ENCODE results near the gene KMT2E.
A peak's percentile ranks its signal among the peaks of the same experiment; 100 is the strongest.

The KMT2E gene

DNA sequence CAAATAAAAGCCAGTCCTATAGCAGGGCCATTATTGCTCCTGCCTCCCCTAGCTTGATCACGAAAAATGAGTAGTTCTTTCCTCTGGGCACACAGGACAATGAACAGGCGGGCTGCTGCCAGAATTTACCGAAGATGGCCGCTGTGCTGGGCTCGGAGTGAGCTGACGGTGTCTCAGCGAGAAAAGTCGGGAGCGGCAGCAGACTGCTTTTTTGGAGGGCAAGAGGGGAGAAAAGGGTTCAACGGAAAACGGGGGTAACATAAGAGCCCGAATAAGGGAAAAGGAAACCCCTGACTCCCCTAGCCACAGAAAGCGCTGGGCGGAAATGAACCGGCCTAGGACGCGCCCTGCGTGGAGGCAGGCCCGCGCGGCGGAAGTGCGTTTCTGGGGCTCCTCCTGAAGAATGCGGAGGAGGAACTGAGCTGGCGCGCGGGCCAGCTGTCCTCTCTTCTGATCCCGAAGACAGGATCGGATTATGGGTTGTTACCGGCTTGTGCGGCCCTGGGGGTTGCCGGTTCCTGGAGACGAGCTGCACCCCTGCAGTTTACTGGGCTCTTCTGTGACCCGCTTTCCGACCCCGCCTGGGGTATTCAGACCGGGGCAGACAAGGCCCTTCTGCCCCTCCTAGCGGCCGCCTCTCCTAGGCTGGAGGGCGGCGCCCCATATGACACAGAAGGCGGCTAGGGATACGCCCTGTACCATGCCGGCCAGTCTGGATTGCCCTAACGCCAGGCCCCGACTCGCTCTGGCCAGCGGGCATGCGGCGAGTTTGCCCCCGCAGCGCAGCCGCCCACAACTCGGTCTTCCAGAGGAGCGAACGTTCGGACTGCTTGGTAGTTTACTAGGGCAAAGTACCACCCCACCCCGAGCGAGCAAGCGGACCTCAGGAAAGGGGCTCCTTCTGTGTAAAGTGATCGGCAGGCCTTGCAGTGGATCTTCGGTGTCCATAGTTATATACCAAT lies 30.1 kb upstream of the KMT2E start (continued):
- no peak for TF ChIP-seq BCL11B (tag by site-specific recombination; IDR thresholded peaks at IDR 0.05; ENCODE audit: low read depth)
- TF ChIP-seq, protein P1, sequence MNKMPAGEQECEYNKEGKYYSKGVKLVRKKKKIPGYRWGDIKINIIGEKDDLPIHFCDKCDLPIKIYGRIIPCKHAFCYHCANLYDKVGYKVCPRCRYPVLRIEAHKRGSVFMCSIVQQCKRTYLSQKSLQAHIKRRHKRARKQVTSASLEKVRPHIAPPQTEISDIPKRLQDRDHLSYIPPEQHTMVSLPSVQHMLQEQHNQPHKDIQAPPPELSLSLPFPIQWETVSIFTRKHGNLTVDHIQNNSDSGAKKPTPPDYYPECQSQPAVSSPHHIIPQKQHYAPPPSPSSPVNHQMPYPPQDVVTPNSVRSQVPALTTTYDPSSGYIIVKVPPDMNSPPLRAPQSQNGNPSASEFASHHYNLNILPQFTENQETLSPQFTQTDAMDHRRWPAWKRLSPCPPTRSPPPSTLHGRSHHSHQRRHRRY (tag by site-specific recombination; IDR thresholded peaks at IDR 0.05), result no peak
- peak; percentile 35; the same call in 1 of the 2 replicates for TF ChIP-seq YY2 (tag by site-specific recombination; IDR thresholded peaks at IDR 0.05)
- 0 out of 2 replicates have a peak, but pooled peaks have one; percentile 29 for TF ChIP-seq MYNN (tag by site-specific recombination; IDR thresholded peaks at IDR 0.05; ENCODE audit: borderline replicate concordance)
- no peak for TF ChIP-seq PRDM1 (tag by site-specific recombination; IDR thresholded peaks at IDR 0.05)
- no peak for TF ChIP-seq ZNF37A (tag by site-specific recombination; IDR thresholded peaks at IDR 0.05)
- TF ChIP-seq, protein P2, sequence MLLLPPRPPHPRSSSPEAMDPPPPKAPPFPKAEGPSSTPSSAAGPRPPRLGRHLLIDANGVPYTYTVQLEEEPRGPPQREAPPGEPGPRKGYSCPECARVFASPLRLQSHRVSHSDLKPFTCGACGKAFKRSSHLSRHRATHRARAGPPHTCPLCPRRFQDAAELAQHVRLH (tag by site-specific recombination; IDR thresholded peaks at IDR 0.05), result 0 out of 2 replicates have a peak, but pooled peaks have one; percentile 51
- no peak for TF ChIP-seq ZNF830 (tag by site-specific recombination; IDR thresholded peaks at IDR 0.05; ENCODE audit: low read depth)
- peak; percentile 95 for TF ChIP-seq ZNF335 (tag by site-specific recombination; conservative IDR thresholded peaks at IDR 0.05)
- TF ChIP-seq, protein P3, sequence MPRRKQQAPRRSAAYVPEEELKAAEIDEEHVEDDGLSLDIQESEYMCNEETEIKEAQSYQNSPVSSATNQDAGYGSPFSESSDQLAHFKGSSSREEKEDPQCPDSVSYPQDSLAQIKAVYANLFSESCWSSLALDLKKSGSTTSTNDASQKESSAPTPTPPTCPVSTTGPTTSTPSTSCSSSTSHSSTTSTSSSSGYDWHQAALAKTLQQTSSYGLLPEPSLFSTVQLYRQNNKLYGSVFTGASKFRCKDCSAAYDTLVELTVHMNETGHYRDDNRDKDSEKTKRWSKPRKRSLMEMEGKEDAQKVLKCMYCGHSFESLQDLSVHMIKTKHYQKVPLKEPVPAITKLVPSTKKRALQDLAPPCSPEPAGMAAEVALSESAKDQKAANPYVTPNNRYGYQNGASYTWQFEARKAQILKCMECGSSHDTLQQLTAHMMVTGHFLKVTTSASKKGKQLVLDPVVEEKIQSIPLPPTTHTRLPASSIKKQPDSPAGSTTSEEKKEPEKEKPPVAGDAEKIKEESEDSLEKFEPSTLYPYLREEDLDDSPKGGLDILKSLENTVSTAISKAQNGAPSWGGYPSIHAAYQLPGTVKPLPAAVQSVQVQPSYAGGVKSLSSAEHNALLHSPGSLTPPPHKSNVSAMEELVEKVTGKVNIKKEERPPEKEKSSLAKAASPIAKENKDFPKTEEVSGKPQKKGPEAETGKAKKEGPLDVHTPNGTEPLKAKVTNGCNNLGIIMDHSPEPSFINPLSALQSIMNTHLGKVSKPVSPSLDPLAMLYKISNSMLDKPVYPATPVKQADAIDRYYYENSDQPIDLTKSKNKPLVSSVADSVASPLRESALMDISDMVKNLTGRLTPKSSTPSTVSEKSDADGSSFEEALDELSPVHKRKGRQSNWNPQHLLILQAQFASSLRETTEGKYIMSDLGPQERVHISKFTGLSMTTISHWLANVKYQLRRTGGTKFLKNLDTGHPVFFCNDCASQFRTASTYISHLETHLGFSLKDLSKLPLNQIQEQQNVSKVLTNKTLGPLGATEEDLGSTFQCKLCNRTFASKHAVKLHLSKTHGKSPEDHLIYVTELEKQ (tag by site-specific recombination; IDR thresholded peaks at IDR 0.05; ENCODE audit: borderline replicate concordance), result 0 out of 2 replicates have a peak, but pooled peaks have one; percentile 43
- no peak for TF ChIP-seq RBAK (tag by site-specific recombination; IDR thresholded peaks at IDR 0.05)
- TF ChIP-seq ZNF341 (tag by site-specific recombination; IDR thresholded peaks at IDR 0.05; ENCODE audit: low read depth), result peak; percentile 94
- no peak; the same call in none of the 2 replicates for TF ChIP-seq ZNF2 (tag by site-specific recombination; IDR thresholded peaks at IDR 0.05)
- peak; percentile 88 for TF ChIP-seq BCL11A (tag by site-specific recombination; IDR thresholded peaks at IDR 0.05; ENCODE audit: low read depth)
- TF ChIP-seq ZNF623 (tag by site-specific recombination; IDR thresholded peaks at IDR 0.05), result no peak
- TF ChIP-seq ZSCAN30 (tag by site-specific recombination; IDR thresholded peaks at IDR 0.05), result peak; percentile 83
- TF ChIP-seq ZNF621 (tag by site-specific recombination; IDR thresholded peaks at IDR 0.05), result no peak
- TF ChIP-seq, protein P4, sequence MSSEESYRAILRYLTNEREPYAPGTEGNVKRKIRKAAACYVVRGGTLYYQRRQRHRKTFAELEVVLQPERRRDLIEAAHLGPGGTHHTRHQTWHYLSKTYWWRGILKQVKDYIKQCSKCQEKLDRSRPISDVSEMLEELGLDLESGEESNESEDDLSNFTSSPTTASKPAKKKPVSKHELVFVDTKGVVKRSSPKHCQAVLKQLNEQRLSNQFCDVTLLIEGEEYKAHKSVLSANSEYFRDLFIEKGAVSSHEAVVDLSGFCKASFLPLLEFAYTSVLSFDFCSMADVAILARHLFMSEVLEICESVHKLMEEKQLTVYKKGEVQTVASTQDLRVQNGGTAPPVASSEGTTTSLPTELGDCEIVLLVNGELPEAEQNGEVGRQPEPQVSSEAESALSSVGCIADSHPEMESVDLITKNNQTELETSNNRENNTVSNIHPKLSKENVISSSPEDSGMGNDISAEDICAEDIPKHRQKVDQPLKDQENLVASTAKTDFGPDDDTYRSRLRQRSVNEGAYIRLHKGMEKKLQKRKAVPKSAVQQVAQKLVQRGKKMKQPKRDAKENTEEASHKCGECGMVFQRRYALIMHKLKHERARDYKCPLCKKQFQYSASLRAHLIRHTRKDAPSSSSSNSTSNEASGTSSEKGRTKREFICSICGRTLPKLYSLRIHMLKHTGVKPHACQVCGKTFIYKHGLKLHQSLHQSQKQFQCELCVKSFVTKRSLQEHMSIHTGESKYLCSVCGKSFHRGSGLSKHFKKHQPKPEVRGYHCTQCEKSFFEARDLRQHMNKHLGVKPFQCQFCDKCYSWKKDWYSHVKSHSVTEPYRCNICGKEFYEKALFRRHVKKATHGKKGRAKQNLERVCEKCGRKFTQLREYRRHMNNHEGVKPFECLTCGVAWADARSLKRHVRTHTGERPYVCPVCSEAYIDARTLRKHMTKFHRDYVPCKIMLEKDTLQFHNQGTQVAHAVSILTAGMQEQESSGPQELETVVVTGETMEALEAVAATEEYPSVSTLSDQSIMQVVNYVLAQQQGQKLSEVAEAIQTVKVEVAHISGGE (tag by site-specific recombination; conservative IDR thresholded peaks at IDR 0.05; ENCODE audit: low read depth), result peak; percentile 92
- TF ChIP-seq ZNF138 (tag by site-specific recombination; IDR thresholded peaks at IDR 0.05; ENCODE audit: borderline replicate concordance), result no peak
- TF ChIP-seq, protein P5, sequence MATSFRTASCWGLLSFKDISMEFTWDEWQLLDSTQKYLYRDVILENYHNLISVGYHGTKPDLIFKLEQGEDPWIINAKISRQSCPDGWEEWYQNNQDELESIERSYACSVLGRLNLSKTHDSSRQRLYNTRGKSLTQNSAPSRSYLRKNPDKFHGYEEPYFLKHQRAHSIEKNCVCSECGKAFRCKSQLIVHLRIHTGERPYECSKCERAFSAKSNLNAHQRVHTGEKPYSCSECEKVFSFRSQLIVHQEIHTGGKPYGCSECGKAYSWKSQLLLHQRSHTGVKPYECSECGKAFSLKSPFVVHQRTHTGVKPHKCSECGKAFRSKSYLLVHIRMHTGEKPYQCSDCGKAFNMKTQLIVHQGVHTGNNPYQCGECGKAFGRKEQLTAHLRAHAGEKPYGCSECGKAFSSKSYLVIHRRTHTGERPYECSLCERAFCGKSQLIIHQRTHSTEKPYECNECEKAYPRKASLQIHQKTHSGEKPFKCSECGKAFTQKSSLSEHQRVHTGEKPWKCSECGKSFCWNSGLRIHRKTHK (tag by site-specific recombination; IDR thresholded peaks at IDR 0.05), result no peak
- no peak for TF ChIP-seq ZNF548 (tag by site-specific recombination; IDR thresholded peaks at IDR 0.05)
- TF ChIP-seq, protein P6, sequence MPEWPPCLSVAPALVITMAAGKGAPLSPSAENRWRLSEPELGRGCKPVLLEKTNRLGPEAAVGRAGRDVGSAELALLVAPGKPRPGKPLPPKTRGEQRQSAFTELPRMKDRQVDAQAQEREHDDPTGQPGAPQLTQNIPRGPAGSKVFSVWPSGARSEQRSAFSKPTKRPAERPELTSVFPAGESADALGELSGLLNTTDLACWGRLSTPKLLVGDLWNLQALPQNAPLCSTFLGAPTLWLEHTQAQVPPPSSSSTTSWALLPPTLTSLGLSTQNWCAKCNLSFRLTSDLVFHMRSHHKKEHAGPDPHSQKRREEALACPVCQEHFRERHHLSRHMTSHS (tag by site-specific recombination; IDR thresholded peaks at IDR 0.05), result no peak
- TF ChIP-seq ZNF140 (tag by site-specific recombination; IDR thresholded peaks at IDR 0.05), result no peak
- TF ChIP-seq ZNF629 (tag by site-specific recombination; IDR thresholded peaks at IDR 0.05), result peak; percentile 82
- no peak for TF ChIP-seq ZSCAN16 (tag by site-specific recombination; IDR thresholded peaks at IDR 0.05)
- TF ChIP-seq ZNF514 (tag by site-specific recombination; IDR thresholded peaks at IDR 0.05), result no peak
- TF ChIP-seq WT1 (tag by site-specific recombination; IDR thresholded peaks at IDR 0.05), result peak; percentile 64

All from HEK293 (cell line).